ENCODE measurements around the gene NUP107.

The NUP107 gene

DNA sequence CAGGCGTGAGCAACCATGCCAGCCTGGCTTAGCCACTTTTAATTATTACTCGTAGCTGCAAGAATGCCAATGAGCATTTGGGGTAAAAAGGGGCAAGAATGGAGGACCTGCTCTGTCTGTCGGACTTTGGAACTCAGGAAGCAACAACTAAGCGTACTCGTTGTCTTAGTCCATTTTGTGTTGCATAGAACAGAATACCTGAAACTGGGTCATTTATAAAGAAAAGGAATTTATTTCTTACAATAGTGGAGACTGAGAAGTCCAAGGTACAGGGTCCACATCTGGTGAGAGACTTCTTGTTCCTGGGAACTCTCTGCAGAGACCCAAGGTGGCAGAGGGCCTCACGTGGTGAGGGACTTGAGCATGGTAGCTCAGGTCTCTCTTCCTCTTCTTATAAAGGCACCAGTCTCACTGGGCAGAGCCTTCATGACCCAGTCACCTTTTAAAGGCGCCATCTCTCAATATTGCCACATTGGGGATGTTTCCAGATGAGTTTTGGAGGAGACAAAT lies 88.4 kb downstream of the NUP107 start:
- no peak for DNase-seq

- DNase-seq = no peak
Measured at GRCh38 chr12:68776976-68777610, 90.3 kb downstream of the NUP107 start.

- DNase-seq = no peak
Measured at GRCh38 chr12:68779280-68779679, 92.5 kb downstream of the NUP107 start.

- DNase-seq = no peak
Measured at GRCh38 chr12:68780731-68781130, 94.0 kb downstream of the NUP107 start.

DNA sequence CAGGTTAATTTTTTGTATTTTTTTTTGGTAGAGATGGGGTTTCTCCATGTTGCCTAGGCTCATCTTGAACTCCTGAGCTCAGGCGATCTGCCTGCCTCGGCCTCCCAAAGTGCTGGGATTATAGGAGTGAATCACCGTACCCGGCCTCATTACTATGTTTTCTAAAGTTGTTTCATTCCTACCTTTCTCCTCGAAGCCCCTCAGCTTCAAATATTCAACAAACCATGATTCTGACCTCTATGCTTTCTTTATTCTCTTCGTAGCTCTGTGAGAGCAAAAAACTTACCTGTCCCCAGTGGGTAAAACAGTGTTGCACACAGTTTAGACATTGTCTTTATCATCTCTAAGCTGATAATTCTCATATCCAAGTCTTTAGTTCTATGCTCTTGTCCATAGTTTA lies 95.0 kb downstream of the NUP107 start:
- no peak for DNase-seq

GRCh38 chr12:68784015-68784414 lies 97.2 kb downstream of the NUP107 start:
- no peak for DNase-seq

DNA sequence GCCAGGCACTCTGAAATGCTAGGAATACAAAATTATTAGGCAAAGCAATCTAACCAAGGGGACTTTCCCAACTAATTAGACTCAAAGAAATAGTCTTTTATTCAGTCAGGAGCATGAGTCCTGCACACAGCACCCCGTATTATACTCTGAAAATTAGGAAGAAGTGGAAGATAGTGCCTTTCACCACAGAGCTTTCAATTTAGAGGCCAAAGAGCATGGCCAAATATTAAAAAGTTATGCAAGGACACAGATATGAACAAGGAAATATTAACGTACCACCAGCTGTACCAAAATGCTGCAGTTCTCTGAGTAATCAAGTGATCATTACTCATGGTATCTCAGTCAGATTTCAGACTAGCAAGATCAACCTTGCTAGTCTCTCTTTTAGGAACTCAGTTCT lies 98.6 kb downstream of the NUP107 start:
- DNase-seq = no peak

DNA sequence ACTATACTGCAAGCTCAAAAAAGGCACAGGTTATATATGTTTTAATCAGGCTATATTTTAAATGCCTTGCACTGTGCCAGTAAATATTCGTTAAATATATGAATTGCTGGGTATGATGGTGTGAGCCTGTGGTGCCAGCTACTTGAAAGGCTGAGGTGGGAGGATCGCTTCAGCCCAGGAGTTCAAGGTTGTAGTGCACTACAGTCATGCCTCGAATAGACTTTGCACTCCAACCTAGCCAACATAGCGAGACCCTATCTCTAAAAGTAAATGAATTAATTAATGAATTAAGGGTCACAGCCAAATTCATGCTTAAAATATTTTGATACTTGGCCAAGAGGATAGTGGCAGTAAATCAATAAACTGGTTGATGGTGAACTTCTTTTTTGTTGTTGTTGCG lies 99.0 kb downstream of the NUP107 start:
- no peak for DNase-seq

DNA sequence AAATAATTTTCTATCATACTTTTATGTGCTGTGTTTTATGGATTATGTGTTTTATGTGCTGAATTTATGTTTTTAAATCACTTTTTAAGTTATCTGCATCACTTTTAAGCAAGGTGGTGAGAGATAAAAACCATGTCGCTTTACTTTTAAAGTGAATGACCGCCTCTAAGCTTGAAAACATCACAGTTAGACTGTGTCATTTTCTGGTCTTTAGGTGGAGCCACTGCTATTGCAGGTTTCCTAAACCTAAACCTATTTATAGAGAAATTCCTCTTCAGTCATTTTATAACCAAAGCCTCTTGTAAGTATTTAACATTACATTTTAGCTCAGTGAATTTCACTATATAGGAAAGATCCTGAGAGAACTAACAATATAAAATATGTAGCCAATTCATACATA lies 100.2 kb downstream of the NUP107 start:
- no peak for DNase-seq

DNA sequence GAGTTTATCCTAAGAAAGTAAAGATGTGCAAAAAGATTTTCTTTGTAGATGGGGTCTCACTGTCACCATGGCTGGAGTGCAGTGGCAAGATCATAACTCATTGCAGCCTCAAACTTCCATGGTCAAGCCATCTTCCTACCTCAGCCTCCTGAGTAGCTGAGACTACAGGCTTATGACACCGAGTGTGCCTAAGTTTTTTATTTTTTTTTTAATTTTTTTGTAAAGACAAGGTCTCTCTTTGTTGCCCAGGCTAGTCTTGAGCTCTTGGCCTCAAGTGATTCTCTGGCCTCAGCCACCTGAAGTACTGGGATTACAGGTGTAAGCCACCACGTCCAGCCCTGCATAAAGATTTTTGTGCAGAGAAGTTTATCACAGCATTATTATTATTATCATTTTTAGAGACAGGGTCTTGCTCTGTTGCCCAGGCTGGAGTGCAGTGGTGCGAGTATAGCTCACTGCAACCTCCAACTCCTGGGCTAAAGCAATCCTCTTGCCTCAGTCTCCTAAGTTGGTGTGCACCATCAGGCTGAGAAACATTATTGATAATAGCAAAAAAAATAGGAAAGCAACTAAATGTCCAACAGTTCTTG lies 101.9 kb downstream of the NUP107 start:
- DNase-seq = no peak

DNA sequence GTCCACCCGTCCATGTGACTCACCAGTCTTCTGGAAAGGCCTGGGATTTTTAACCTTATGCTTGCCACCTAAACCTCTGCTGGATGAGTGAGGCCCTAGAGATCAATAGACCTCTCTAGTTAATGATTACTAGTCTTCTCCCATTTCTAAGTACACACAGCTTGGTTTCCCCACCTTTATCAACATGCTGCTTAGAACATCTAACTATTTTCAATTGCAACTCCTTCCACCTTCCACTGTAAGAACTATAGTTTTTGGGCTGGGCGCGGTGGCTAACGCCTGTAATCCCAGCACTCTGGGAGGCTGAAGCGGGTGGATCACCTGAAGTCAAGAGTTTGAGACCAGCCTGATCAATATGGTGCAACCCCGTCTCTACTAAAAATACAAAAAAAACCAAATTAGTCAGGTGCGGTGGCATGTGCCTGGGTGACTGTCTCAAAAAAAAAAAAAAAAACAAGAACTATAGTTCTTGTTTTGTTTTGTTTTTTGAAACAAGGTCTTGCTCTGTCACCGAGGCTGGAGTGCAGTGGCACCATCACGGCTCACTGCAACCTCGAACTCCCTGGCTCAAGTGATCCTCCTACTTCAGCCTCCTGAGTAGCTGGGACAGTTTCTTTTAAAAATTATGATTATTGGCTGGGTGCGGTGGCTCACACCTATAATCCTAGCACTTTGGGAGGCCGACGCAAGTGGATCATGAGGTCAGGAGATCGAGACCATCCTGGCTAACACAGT lies 102.5 kb downstream of the NUP107 start:
- DNase-seq = no peak

GRCh38 chr12:68790081-68790951 lies 103.5 kb downstream of the NUP107 start:
- DNase-seq = no peak

GRCh38 chr12:68790952-68791234 lies 104.1 kb downstream of the NUP107 start:
- DNase-seq = no peak

DNA sequence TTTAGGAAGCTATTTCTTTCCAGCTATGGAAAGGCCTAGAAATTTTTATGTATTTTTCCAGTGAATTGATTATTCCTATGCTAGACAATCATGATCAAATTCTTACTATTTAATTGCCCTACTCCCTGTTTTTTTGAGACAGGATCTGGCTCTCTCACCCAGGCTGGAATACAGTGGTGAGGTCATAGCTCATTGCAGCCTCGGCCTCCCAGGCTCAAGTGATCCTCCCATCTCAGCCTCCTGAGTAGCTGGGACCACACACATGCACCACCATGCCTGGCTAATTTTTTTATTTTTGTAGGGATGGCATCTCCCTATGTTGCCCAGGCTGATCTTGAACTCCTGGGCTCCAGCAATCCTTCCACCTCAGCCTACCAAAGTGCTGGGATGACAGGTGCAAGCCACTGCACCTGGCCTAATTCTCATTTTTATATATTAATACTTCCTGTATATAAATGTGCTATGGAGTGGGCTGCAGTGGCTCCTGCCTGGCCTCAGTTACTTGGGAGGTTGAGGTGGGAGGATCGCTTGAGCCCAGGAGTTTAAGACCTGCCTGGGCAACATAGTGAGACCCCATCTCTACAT lies 105.2 kb downstream of the NUP107 start:
- DNase-seq = no peak

DNA sequence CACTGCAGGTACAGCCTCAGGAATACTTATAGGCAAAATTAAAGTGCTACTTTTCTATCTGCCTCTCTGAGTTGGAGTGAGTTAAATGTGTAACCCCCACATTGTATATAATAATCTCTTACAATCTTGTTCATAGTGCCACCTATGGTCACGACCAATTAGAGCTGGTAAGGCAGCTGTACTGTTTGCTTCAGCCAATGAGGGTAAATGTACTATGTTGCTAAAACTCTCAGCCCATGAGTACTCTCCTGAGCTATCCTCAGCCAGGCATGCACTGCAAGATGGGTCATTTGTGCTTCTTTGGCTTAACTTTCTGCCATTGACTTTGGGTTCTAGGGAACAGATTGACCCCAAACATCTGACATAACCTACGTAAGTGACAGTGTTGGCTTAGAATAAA lies 106.2 kb downstream of the NUP107 start:
- peak; percentile 17 to 50 (median 30) for DNase-seq

DNA sequence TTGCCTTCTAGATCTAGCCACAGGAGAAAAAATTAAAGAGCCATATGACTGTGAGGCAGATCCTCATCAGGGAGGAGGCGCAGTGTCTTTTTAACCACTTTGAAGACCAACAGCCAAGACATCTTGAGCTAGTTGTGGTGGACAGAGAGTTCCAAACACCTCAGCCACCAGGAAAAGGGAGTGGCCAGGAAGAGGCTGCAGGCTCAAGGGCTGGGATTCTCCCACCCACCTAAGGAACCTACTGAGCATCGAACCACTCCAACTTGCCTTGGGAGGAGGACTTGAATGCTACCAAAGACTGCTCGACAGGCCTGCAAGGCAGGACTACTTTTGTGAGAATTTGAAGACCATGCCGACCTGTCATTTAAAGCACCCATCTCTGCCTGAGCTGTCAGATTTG lies 106.7 kb downstream of the NUP107 start:
- no peak for DNase-seq

DNA sequence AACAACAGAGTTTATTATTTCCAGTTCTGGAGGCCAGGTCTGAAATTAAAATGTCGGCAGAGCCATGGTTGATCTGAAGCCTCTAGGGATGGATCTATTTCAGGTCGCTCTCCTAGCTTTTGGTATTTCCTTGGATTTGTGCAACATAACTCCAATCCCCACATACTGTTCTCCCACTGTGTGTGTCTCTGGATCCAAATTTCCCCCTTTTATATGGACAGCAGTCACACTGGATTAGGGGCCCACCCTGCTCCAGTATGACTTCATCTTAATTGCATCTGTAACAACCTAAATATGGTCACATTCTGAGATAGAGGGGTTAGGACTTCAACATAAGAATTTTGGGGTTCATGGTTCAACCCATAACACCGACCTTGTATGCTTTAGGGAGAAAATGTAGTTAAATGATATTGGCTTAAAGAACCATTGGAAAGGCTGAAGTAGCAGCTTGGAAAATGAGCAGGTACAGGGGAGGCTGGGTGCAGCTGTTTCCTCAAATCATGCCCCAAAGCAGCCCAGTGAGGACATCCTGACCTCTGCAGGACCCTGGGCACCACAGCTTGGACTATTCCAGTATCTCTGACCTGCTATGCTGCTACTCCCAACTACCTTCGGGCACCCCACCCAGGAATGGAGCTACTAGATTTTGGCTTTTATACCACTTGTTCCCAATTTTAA lies 107.3 kb downstream of the NUP107 start:
- no peak for DNase-seq

DNA sequence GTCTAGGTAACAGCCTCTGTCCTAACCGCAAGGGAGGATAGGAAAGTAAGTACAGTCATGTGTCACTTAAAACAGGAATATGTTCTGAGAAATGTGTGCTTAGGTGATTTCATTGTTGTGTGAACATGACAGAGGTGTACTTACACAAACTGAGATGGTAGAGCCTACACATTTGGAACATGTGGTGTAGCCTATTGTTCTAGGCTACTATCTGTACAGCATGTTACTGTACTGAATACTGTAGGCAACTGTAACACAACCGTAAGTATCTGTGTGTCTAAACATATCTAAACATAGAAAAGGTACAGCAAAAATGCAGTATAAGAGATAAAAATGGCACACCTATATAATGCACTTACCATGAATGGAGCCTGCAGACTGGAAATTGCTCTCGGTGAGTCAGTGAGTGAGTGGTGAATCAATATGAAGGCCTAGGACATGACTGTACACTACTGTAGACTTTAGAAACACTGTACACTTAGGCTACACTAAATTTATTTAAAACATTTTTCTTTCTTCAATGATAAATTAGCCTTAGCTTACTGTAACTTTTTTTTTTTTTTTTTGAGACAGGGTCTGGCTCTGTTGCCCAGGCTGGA lies 108.0 kb downstream of the NUP107 start:
- no peak for DNase-seq

Data from NCI-H1417 (cell line).